D721Med (cell line): ENCODE results near the gene S100A7.

Experiments
- DNase-seq: peaks from one replicate; pipeline ENCODE4 v3.0.0; 2011; ENCODE audit warnings: low spot score; ENCODE audit not compliant: insufficient read length
- FAIRE-seq: peaks from 2 replicates; lab custom pipeline; 2011; peaks lifted over from hg19 to GRCh38; lab: Jason Lieb, UNC
- TF ChIP-seq, protein P1 (sequence below): IDR thresholded peaks from 2 replicates; pipeline ENCODE4 v1.5.1; 2012; ENCODE audit warnings: mild to moderate bottlenecking, control low read depth; ENCODE audit not compliant: insufficient read depth; ENCODE audit errors: missing control alignments

The S100A7 gene

DNA sequence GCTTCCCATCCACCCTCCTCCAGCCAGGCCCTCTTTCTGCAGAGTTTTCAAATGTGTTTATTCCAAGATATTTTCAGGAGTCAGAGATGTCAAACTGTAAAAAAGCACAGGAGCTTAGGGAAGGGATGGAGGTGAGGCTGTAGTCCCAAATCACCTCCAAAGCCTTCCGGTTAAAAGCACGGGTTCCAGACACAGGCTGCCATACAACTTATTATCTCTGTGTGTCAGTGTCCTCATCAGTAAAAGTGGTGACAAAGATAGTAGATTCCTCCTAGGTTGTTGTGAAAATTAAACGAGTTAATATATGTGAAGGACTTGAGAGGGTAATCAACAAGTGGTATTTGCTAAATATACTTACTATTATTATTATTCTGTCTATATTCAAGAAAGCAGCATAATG lies 29.0 kb downstream of the S100A7 start:
- DNase-seq (no peak), FAIRE-seq (no peak)
- TF ChIP-seq, protein P1, sequence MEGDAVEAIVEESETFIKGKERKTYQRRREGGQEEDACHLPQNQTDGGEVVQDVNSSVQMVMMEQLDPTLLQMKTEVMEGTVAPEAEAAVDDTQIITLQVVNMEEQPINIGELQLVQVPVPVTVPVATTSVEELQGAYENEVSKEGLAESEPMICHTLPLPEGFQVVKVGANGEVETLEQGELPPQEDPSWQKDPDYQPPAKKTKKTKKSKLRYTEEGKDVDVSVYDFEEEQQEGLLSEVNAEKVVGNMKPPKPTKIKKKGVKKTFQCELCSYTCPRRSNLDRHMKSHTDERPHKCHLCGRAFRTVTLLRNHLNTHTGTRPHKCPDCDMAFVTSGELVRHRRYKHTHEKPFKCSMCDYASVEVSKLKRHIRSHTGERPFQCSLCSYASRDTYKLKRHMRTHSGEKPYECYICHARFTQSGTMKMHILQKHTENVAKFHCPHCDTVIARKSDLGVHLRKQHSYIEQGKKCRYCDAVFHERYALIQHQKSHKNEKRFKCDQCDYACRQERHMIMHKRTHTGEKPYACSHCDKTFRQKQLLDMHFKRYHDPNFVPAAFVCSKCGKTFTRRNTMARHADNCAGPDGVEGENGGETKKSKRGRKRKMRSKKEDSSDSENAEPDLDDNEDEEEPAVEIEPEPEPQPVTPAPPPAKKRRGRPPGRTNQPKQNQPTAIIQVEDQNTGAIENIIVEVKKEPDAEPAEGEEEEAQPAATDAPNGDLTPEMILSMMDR: no peak

DNA sequence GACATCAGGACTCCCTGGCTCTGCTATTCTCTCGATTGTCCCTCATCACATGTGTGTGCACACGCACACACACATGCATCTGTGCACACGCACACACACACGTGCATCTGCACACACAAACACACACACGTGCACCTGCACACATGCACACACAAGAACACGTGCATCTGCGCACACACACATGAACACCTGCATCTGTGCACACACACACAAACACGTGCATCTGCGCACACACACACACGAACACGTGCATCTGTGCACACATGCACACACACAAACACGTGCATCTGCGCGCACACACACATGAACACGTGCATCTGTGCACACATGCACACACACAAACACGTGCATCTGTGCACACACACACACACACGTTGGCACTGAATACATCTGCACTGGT lies 29.4 kb downstream of the S100A7 start:
- DNase-seq (no peak), FAIRE-seq (no peak)
- TF ChIP-seq, protein P1: no peak

GRCh38 chr1:153430561-153430960 lies 29.9 kb downstream of the S100A7 start:
- no peak for FAIRE-seq
- DNase-seq: no peak
- TF ChIP-seq, protein P1: no peak

- no peak for FAIRE-seq
- TF ChIP-seq, protein P1: no peak
- no peak for DNase-seq
These were observed 30.3 kb downstream of the S100A7 start for GRCh38 chr1:153430166-153430553.

- FAIRE-seq (no peak), DNase-seq (no peak)
- TF ChIP-seq, protein P1: no peak
These were observed 30.9 kb downstream of the S100A7 start for GRCh38 chr1:153429266-153430165.

- TF ChIP-seq, protein P1: no peak
- FAIRE-seq (no peak), DNase-seq (no peak)
These were observed 31.7 kb downstream of the S100A7 start for GRCh38 chr1:153428791-153429190.

DNA sequence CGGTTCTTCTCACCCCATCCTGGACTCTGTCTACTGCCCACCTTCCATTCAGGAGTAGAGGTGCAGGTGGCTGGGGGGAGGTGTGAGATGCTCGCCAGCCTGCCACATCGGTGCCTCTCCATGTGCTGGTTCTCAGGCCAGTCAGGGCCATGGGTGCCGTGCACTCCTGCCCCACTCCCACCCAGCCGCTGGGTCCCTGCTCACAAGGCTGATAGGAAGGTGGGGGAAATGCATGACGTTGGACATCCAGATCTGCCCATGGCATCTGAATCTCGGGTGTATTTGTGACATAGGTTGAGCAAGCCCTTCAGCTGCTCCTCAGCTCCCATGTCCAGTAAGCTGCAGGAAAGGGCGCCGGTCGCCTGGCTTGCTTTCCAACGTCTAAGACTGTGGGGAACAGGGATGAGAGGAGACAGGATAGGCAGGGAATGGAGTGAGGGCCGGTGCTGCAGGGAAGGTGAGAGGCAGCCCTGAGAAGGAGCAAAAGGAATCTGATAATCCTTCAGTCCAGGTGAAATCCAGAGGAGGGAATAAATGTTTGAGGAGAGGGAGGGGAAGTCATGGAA lies 32.3 kb downstream of the S100A7 start:
- FAIRE-seq (no peak), DNase-seq (no peak)
- TF ChIP-seq, protein P1: no peak
